Activated T-cell treated with anti-CD3 and anti-CD28 coated beads, Interleukin-2, amount 50 U/mL, for 72 hours (primary cell): ENCODE data around the gene ASXL1. TPM values are rescaled to one million over a fixed set of nuclear protein-coding genes. Genes with fewer than 3 reads are reported as not detected.
A peak's percentile ranks its signal among the peaks of the same experiment; 100 is the strongest.
"Not testable (repeated sequence)": the region's sequence is repeated elsewhere in the genome, so short reads cannot be mapped to it uniquely, and the experiment has no call there.

Experiments
- ATAC-seq, 2 donors: fragments of 150-1000 bp; cut with Tn5 transposase; replicated peaks in 1 of 2; 2 replicates each; pipeline ENCODE4 v1.10.0; 2021; ENCODE audit warnings: moderate library complexity in 2 of 2, mild to moderate bottlenecking in 1 of 2
- DNase-seq, 2 donors: peaks; one replicate each; pipeline ENCODE4 v3.0.0; 2021 to 2022; ENCODE audit warnings: mixed read lengths in 1 of 2
- H3K27ac Mint-ChIP-seq: one replicate; pipeline ENCODE4 v1.8.0; 2022; ENCODE audit warnings: mild to moderate bottlenecking, moderate library complexity, mixed read lengths
- H3K27me3 Mint-ChIP-seq: one replicate; pipeline ENCODE4 v1.8.0; 2022; ENCODE audit warnings: low read depth, mixed read lengths
- H3K36me3 Mint-ChIP-seq, 2 donors: one replicate each; pipeline ENCODE4 v1.8.0; 2022; ENCODE audit warnings: mixed read lengths in 2 of 2, mild to moderate bottlenecking in 1 of 2; ENCODE audit not compliant: insufficient read depth in 2 of 2
- H3K4me1 Mint-ChIP-seq: one replicate; pipeline ENCODE4 v1.8.0; 2022; ENCODE audit warnings: low read depth, mixed read lengths
- H3K4me3 Mint-ChIP-seq, 2 donors: one replicate each; pipeline ENCODE4 v1.8.0; 2022; ENCODE audit warnings: mild to moderate bottlenecking in 2 of 2, mixed read lengths in 2 of 2, moderate library complexity in 2 of 2
- H3K9me3 Mint-ChIP-seq, 2 donors: one replicate each; pipeline ENCODE4 v1.8.0; 2022; ENCODE audit warnings: mixed read lengths in 2 of 2
- total RNA-seq, 2 donors: library from RNA; stranded (reverse); gene quantifications; one replicate each; pipeline ENCODE4 v1.2.3, GENCODE V29; 2022

ASXL1 gene
- total RNA-seq, 2 donors from 2014 or later: 158 to 168 TPM

- Mint-ChIP-seq H3K27ac (peak overlapping the region; percentile 95), H3K36me3 (peaks cover 6 to 30% of the 10 kb centered on the region in 2 donors), H3K27me3 (no peaks in the 10 kb centered on the region), H3K4me1 (peaks cover 86% of the 10 kb centered on the region), H3K4me3 (peak overlapping the region; percentile 96 to 97), H3K9me3 (no peaks in the 10 kb centered on the region)
- DNase-seq (peak; percentile 79 to 83), ATAC-seq (peak; percentile 9 to 11)
These were observed 927 bp downstream of the ASXL1 start for GRCh38 chr20:32358883-32359632.

GRCh38 chr20:32359633-32360332 is 1.7 kb downstream of the ASXL1 start:
- ATAC-seq (no peak), DNase-seq (no peak)
- H3K4me1 Mint-ChIP-seq: peaks cover 85% of the 10 kb centered on the region
- H3K4me3 Mint-ChIP-seq: peak overlapping the region; percentile 96 to 97
- H3K36me3 Mint-ChIP-seq: peaks cover 6 to 30% of the 10 kb centered on the region in 2 donors
- peak overlapping the region; percentile 95 for H3K27ac Mint-ChIP-seq
- H3K27me3 Mint-ChIP-seq: no peaks in the 10 kb centered on the region
- H3K9me3 Mint-ChIP-seq: no peaks in the 10 kb centered on the region

DNA sequence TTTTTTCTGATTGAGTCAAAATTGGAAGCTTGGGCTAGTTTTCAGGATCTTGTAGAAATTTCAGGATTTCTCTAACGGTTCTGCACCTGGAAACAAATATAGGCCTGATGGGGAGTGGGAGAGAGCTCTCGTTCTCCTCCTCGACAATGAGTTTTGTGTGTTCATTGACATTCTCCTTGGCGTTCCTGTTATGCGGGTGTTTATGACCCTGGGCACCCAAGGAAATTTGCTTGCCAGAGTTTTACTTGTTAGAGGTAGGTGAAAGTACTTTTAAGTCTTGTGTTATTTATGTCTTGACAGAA is 2.2 kb downstream of the ASXL1 start:
- DNase-seq (no peak), ATAC-seq (no peak)
- H3K36me3 Mint-ChIP-seq: peaks cover 6 to 30% of the 10 kb centered on the region in 2 donors
- no peaks in the 10 kb centered on the region for H3K9me3 Mint-ChIP-seq
- H3K4me1 Mint-ChIP-seq: peaks cover 85% of the 10 kb centered on the region
- H3K27ac Mint-ChIP-seq: peak overlapping the region; percentile 95
- no peaks in the 10 kb centered on the region for H3K27me3 Mint-ChIP-seq
- peak overlapping the region; percentile 96 to 97 for H3K4me3 Mint-ChIP-seq

GRCh38 chr20:32362901-32363364 is 4.8 kb downstream of the ASXL1 start:
- DNase-seq: no peak
- no peak for ATAC-seq
- Mint-ChIP-seq H3K27me3 (no peaks in the 10 kb centered on the region), H3K4me3 (peak overlapping the region; percentile 96 to 97), H3K27ac (peak overlapping the region; percentile 64), H3K9me3 (no peaks in the 10 kb centered on the region), H3K4me1 (peaks cover 87% of the 10 kb centered on the region), H3K36me3 (peaks cover 6 to 42% of the 10 kb centered on the region in 2 donors)

DNA sequence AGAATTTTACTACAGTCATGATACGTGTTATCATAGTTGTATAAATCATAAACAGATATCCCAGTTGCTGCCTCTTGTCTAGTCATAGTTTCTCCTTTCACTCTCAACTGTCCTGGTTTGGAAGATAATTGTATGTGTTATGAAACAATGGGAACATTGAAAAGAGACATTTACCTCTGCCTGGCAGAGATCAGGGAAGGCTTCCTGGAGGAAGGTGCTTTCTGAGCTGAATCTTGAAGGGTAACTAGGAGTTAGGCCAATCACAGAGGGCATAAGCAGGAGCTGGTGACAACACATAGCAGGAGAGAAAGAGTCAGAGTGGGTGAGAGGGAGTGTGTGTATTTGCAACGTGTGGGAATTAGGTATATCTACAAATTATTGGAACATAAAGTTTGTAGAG is 5.4 kb downstream of the ASXL1 start:
- H3K4me1 Mint-ChIP-seq: peaks cover 92% of the 10 kb centered on the region
- H3K4me3 Mint-ChIP-seq: peak overlapping the region; percentile 96 to 97
- H3K27ac Mint-ChIP-seq: peak overlapping the region; percentile 64
- no peaks in the 10 kb centered on the region for H3K27me3 Mint-ChIP-seq
- no peak for DNase-seq
- peaks cover 6 to 45% of the 10 kb centered on the region in 2 donors for H3K36me3 Mint-ChIP-seq
- ATAC-seq: no peak
- H3K9me3 Mint-ChIP-seq: no peaks in the 10 kb centered on the region

DNA sequence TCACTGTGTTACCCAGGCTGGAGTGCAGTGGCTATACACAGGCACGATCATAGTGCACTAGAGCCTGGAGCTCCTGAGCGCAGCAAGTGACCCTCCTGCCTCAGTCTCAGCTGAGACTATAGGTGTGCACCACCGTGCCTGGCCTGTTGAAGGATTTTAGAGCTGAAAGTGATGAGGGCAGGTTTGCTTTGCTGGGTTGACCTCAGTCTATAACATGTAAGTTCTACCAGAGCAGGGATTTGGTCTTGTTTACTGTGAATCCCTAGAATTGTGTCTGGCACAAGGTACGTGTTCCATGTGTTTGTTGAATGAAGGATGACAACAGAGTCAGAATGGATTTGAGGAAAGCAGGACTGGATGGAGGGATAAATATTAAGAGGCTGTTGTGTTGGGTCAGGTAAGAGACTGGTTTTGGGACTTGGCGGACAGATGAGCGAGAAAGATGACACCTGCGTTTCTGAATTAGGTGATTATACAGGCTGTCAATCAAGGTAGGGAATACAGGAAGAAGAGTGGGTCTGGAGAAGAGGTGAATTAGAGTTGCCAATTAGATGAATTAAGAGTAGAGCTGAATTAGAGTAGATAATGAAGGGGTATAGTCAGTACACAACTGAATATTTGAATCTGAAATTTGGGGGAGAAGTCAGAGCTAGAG is 6.5 kb downstream of the ASXL1 start:
- DNase-seq: no peak
- no peaks in the 10 kb centered on the region for H3K27me3 Mint-ChIP-seq
- H3K4me1 Mint-ChIP-seq: peaks cover 97% of the 10 kb centered on the region
- peak overlapping the region; percentile 5 to 32 for H3K4me3 Mint-ChIP-seq
- ATAC-seq: no peak
- H3K36me3 Mint-ChIP-seq: peaks cover 2 to 42% of the 10 kb centered on the region in 2 donors
- H3K9me3 Mint-ChIP-seq: no peaks in the 10 kb centered on the region
- peak overlapping the region; percentile 36 for H3K27ac Mint-ChIP-seq

GRCh38 chr20:32365564-32365963 is 7.4 kb downstream of the ASXL1 start:
- no peaks in the 10 kb centered on the region for H3K9me3 Mint-ChIP-seq
- no peak for DNase-seq
- H3K36me3 Mint-ChIP-seq: peaks cover 0 to 37% of the 10 kb centered on the region in 2 donors
- peaks cover 88% of the 10 kb centered on the region for H3K4me1 Mint-ChIP-seq
- peak overlapping the region; percentile 11 to 32 for H3K4me3 Mint-ChIP-seq
- no peak for ATAC-seq
- H3K27me3 Mint-ChIP-seq: no peaks in the 10 kb centered on the region
- H3K27ac Mint-ChIP-seq: peak overlapping the region; percentile 36

DNA sequence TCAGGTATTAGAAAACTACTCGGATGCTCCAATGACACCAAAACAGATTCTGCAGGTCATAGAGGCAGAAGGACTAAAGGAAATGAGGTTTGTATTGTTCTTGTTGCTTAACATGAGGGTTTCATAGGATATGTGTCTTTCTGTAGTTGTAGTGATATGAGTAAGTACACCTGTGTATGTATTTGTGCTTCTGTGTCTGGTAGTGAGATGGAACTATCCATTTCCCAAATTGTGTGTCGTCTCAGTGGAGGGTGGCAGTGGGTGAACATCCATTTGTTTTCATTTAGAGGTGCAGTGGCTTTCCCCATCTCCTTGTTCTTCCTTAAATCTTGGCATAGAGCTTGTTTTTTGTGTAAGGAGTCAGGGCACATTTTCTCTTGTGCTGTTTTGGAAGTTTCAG is 8.2 kb downstream of the ASXL1 start:
- H3K36me3 Mint-ChIP-seq: peaks cover 0 to 34% of the 10 kb centered on the region in 2 donors
- peak overlapping the region; percentile 32 to 54 for H3K4me3 Mint-ChIP-seq
- no peaks in the 10 kb centered on the region for H3K27me3 Mint-ChIP-seq
- DNase-seq: no peak
- H3K9me3 Mint-ChIP-seq: no peaks in the 10 kb centered on the region
- peak overlapping the region; percentile 29 for H3K27ac Mint-ChIP-seq
- ATAC-seq: peak; percentile 69 to 80
- H3K4me1 Mint-ChIP-seq: peaks cover 80% of the 10 kb centered on the region

- Mint-ChIP-seq H3K4me1 (peaks cover 60% of the 10 kb centered on the region), H3K9me3 (no peaks in the 10 kb centered on the region), H3K4me3 (no peak overlapping the region), H3K27ac (no peak overlapping the region), H3K27me3 (no peaks in the 10 kb centered on the region), H3K36me3 (peaks cover 2 to 31% of the 10 kb centered on the region in 2 donors)
- DNase-seq (no peak), ATAC-seq (no peak)
These were observed 10.2 kb downstream of the ASXL1 start for GRCh38 chr20:32368323-32368722.

- H3K4me1 Mint-ChIP-seq: peaks cover 54% of the 10 kb centered on the region
- DNase-seq (no peak), ATAC-seq (no peak)
- peaks cover 2 to 31% of the 10 kb centered on the region in 2 donors for H3K36me3 Mint-ChIP-seq
- no peak overlapping the region for H3K27ac Mint-ChIP-seq
- H3K4me3 Mint-ChIP-seq: peak overlapping the region in 1 of 2 donors; percentile 39
- H3K9me3 Mint-ChIP-seq: no peaks in the 10 kb centered on the region
- H3K27me3 Mint-ChIP-seq: no peaks in the 10 kb centered on the region
These were observed 10.8 kb downstream of the ASXL1 start for GRCh38 chr20:32368925-32369324.

- Mint-ChIP-seq H3K4me3 (no peak overlapping the region), H3K27ac (no peak overlapping the region), H3K4me1 (peaks cover 35% of the 10 kb centered on the region), H3K27me3 (no peaks in the 10 kb centered on the region), H3K36me3 (peaks cover 2 to 34% of the 10 kb centered on the region in 2 donors), H3K9me3 (no peaks in the 10 kb centered on the region)
- ATAC-seq (no peak), DNase-seq (no peak)
These were observed 12.8 kb downstream of the ASXL1 start for GRCh38 chr20:32370897-32371296.

GRCh38 chr20:32378461-32378860 is 20.3 kb downstream of the ASXL1 start:
- no peaks in the 10 kb centered on the region for H3K27me3 Mint-ChIP-seq
- no peak overlapping the region for H3K4me3 Mint-ChIP-seq
- H3K27ac Mint-ChIP-seq: peak overlapping the region; percentile 33
- no peak for ATAC-seq
- peaks cover 4% of the 10 kb centered on the region for H3K4me1 Mint-ChIP-seq
- no peaks in the 10 kb centered on the region for H3K9me3 Mint-ChIP-seq
- DNase-seq: no peak
- H3K36me3 Mint-ChIP-seq: peaks cover 2 to 18% of the 10 kb centered on the region in 2 donors

DNA sequence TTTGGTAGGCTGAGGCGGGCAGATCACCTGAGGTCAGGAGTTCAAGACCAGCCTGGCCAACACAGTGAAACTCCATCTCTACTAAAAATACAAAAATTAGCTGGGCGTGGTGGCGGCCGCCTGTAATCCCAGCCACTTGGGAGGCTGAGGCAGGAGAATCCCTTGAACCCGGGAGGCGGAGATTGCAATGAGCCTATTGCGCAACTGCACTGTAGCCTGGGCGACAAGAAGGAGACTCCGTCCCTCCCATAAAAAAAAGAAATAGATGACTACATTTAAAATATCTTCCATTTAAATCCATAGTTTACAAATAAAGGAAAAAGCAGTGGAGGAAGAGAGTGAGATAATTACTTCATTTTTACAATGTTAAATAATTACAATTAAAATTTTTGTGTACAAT is 21.9 kb downstream of the ASXL1 start:
- DNase-seq, ATAC-seq, H3K27me3 Mint-ChIP-seq, H3K4me3 Mint-ChIP-seq, H3K9me3 Mint-ChIP-seq, H3K27ac Mint-ChIP-seq: not testable (repeated sequence)
- Mint-ChIP-seq H3K4me1 (peaks cover 19% of the 10 kb centered on the region), H3K36me3 (peaks cover 2 to 15% of the 10 kb centered on the region in 2 donors)
